Gastroesophageal sphincter (tissue), 4 donors: ENCODE data around the gene PFKL. TPM values are rescaled to one million over a fixed set of nuclear protein-coding genes. Genes with fewer than 3 reads are reported as not detected.

Source experiments
- ATAC-seq: fragments of 150-250 bp; one replicate; pipeline ENCODE4 v1.9.1; 2016; ENCODE audit warnings: mild to moderate bottlenecking, moderate library complexity
- H3K27ac ChIP-seq, 4 donors: fragments of 200-600 bp; sonication (generic) in 3 of 4; 1 replicate in 3 of 4; 2 replicates in 1 of 4; pipeline ENCODE4 v1.5.1; 2016 to 2019
- H3K27me3 ChIP-seq: fragments of 200-600 bp; sonication (generic); one replicate; pipeline ENCODE4 v1.5.1; 2019
- H3K36me3 ChIP-seq, 2 donors: fragments of 200-600 bp; sonication (generic); one replicate each; pipeline ENCODE4 v1.5.1; 2019; ENCODE audit warnings: control low read depth in 1 of 2
- H3K4me1 ChIP-seq, 3 donors: fragments of 200-600 bp; sonication (generic); 1 replicate in 2 of 3; 2 replicates in 1 of 3; pipeline ENCODE4 v1.5.1; 2016 to 2019; ENCODE audit warnings: control low read depth in 2 of 3
- H3K4me3 ChIP-seq, 2 donors: fragments of 200-600 bp; sonication (generic); one replicate each; pipeline ENCODE4 v1.5.1; 2019; ENCODE audit warnings: mild to moderate bottlenecking in 1 of 2, moderate library complexity in 1 of 2
- H3K9me3 ChIP-seq, 3 donors: fragments of 200-600 bp; sonication (generic); one replicate each; pipeline ENCODE4 v1.5.1; 2017 to 2019; ENCODE audit warnings: control low read depth in 2 of 3
- CTCF ChIP-seq, 4 experiments: fragments of 200-600 bp in 2 of 4; fragments of 450-650 bp in 2 of 4; sonication (generic) in 1 of 4; IDR thresholded peaks; one replicate each; pipeline ENCODE4 v1.5.1; 2017 to 2019; ENCODE audit warnings: antibody characterized with exemption in 4 of 4, mild to moderate bottlenecking in 2 of 4, moderate library complexity in 2 of 4
- EP300 ChIP-seq: sonication (generic); formaldehyde crosslinking; IDR thresholded peaks from one replicate; pipeline ENCODE4 v1.6.1; 2017; ENCODE audit warnings: antibody characterized with exemption, mild to moderate bottlenecking
- POLR2A ChIP-seq, 2 donors: fragments of 450-650 bp; IDR thresholded peaks; one replicate each; pipeline ENCODE4 v1.6.1; 2017; ENCODE audit warnings: antibody characterized with exemption in 2 of 2, mild to moderate bottlenecking in 2 of 2, moderate library complexity in 1 of 2
- POLR2AphosphoS5 ChIP-seq: sonication (generic); formaldehyde crosslinking; IDR thresholded peaks from one replicate; pipeline ENCODE4 v1.6.1; 2017; ENCODE audit warnings: antibody characterized with exemption
- WGBS, 2 donors: methylation state at CpG; one replicate each; pipeline ENCODE4 v1.1.5; 2018; ENCODE audit warnings: low coverage in 1 of 2; 5-methylcytosine and 5-hydroxymethylcytosine counted together
- total RNA-seq, 4 donors: library from RNA; depleted of rRNA; stranded (reverse); fragments of >200 nt; gene quantifications; one replicate each; pipeline ENCODE4 v1.1.0, GENCODE V29; 2016

PFKL gene
- total RNA-seq, 4 donors from 2014 or later = 57.7 to 103 (median 72.1) TPM

- no peak for ATAC-seq
- WGBS, 2 donors = 78 to 82% methylated on average over 4 to 7 of the region's 8 CpGs
These were observed 30.8 kb upstream of the PFKL start for GRCh38 chr21:44269090-44269489.

GRCh38 chr21:44271558-44272283, 28.1 kb upstream of the PFKL start:
- no peak for ATAC-seq
- Histone ChIP-seq H3K27me3 (peaks cover 15% of the 10 kb centered on the region), H3K9me3 (no peaks in the 10 kb centered on the region), H3K27ac (no peak overlapping the region), H3K4me1 (no peaks in the 10 kb centered on the region), H3K36me3 (no peaks in the 10 kb centered on the region), H3K4me3 (no peak overlapping the region)
- TF ChIP-seq CTCF (IDR thresholded peaks at IDR 0.05) (no peak), EP300 (no peak), POLR2AphosphoS5 (no peak), POLR2A (IDR thresholded peaks at IDR 0.05) (no peak)
- 63 to 94% methylated on average over 2 to 10 of the region's 18 CpGs for WGBS, 2 donors

More at GRCh38 chr21:44269090-44269489, 30.8 kb upstream of the PFKL start:
- H3K27me3 ChIP-seq = peaks cover 22% of the 10 kb centered on the region
- H3K9me3 ChIP-seq = no peaks in the 10 kb centered on the region
- no peaks in the 10 kb centered on the region for H3K4me1 ChIP-seq
- H3K4me3 ChIP-seq = no peak overlapping the region
- no peak overlapping the region for H3K27ac ChIP-seq
- TF ChIP-seq CTCF (IDR thresholded peaks at IDR 0.05) (no peak), EP300 (no peak), POLR2AphosphoS5 (no peak), POLR2A (IDR thresholded peaks at IDR 0.05) (no peak)
- H3K36me3 ChIP-seq = no peaks in the 10 kb centered on the region

- H3K9me3 ChIP-seq = no peaks in the 10 kb centered on the region
- H3K27ac ChIP-seq = no peak overlapping the region
- WGBS, 2 donors = 80 to 86% methylated on average over 1 to 6 of the region's 18 CpGs
- H3K4me1 ChIP-seq = no peaks in the 10 kb centered on the region
- peaks cover 15% of the 10 kb centered on the region for H3K27me3 ChIP-seq
- no peaks in the 10 kb centered on the region for H3K36me3 ChIP-seq
- H3K4me3 ChIP-seq = no peak overlapping the region
- TF ChIP-seq POLR2AphosphoS5 (no peak), EP300 (no peak), CTCF (IDR thresholded peaks at IDR 0.05) (no peak), POLR2A (IDR thresholded peaks at IDR 0.05) (no peak)
- no peak for ATAC-seq
These were observed 27.5 kb upstream of the PFKL start for GRCh38 chr21:44272284-44272858.

GRCh38 chr21:44273046-44273445, 26.8 kb upstream of the PFKL start:
- H3K4me1 ChIP-seq = no peaks in the 10 kb centered on the region
- H3K4me3 ChIP-seq = no peak overlapping the region
- no peaks in the 10 kb centered on the region for H3K36me3 ChIP-seq
- peaks cover 15% of the 10 kb centered on the region for H3K27me3 ChIP-seq
- no peaks in the 10 kb centered on the region for H3K9me3 ChIP-seq
- TF ChIP-seq POLR2A (IDR thresholded peaks at IDR 0.05) (no peak), EP300 (no peak), CTCF (IDR thresholded peaks at IDR 0.05) (no peak), POLR2AphosphoS5 (no peak)
- WGBS, 2 donors = no CpG with 5 or more reads among the region's 7 CpGs
- H3K27ac ChIP-seq = no peak overlapping the region
- ATAC-seq = no peak

GRCh38 chr21:44275041-44275440, 24.8 kb upstream of the PFKL start:
- no peak for ATAC-seq
- peaks cover 20% of the 10 kb centered on the region for H3K27me3 ChIP-seq
- H3K36me3 ChIP-seq = no peaks in the 10 kb centered on the region
- H3K4me1 ChIP-seq = no peaks in the 10 kb centered on the region
- 50 to 60% methylated on average over 1 to 2 of the region's 5 CpGs for WGBS, 2 donors
- TF ChIP-seq POLR2AphosphoS5 = no peak
- TF ChIP-seq POLR2A (IDR thresholded peaks at IDR 0.05) = no peak
- no peak for TF ChIP-seq EP300
- TF ChIP-seq CTCF (IDR thresholded peaks at IDR 0.05) = no peak
- no peaks in the 10 kb centered on the region for H3K9me3 ChIP-seq
- H3K27ac ChIP-seq = no peak overlapping the region
- no peak overlapping the region for H3K4me3 ChIP-seq
